DOHH2 (cell line): ENCODE measurements around the gene GLS.
A peak's percentile ranks its signal among the peaks of the same experiment; 100 is the strongest.

Experiments
- H3F3A ChIP-seq: fragments of 200-600 bp; sonication (generic), shearing (Covaris generic); 2 replicates; pipeline ENCODE4 v1.6.0; 2016; ENCODE audit warnings: antibody characterized with exemption, mild to moderate bottlenecking; ENCODE audit not compliant: control insufficient read depth, insufficient read depth
- H3K27ac ChIP-seq: fragments of 200-600 bp; sonication (generic); 2 replicates; pipeline ENCODE4 v1.5.1; 2014; ENCODE audit warnings: low read depth, mild to moderate bottlenecking, low read length, moderate library complexity
- H3K27me3 ChIP-seq: fragments of 200-600 bp; sonication (generic); 2 replicates; pipeline ENCODE4 v1.6.1; 2014; ENCODE audit warnings: mild to moderate bottlenecking, low read length, mixed read lengths; ENCODE audit not compliant: control insufficient read depth
- H3K36me3 ChIP-seq: fragments of 200-600 bp; sonication (generic); 2 replicates; pipeline ENCODE4 v1.6.1; 2014; ENCODE audit warnings: mild to moderate bottlenecking, low read length, moderate library complexity, mixed read lengths; ENCODE audit not compliant: control insufficient read depth
- H3K4me1 ChIP-seq: fragments of 200-600 bp; sonication (generic); 2 replicates; pipeline ENCODE4 v1.6.1; 2014; ENCODE audit warnings: mild to moderate bottlenecking, low read length, mixed read lengths; ENCODE audit not compliant: control insufficient read depth
- H3K4me2 ChIP-seq: fragments of 200-600 bp; sonication (generic); 2 replicates; pipeline ENCODE4 v1.6.0; 2014; ENCODE audit warnings: mild to moderate bottlenecking, low read length, moderate library complexity
- H3K4me3 ChIP-seq: fragments of 200-600 bp; sonication (generic); 2 replicates; pipeline ENCODE4 v1.5.1; 2014; ENCODE audit warnings: mild to moderate bottlenecking, low read length, mixed read lengths
- H3K79me2 ChIP-seq: fragments of 200-600 bp; sonication (generic); 2 replicates; pipeline ENCODE4 v1.6.1; 2014; ENCODE audit warnings: mild to moderate bottlenecking, low read length, mixed read lengths; ENCODE audit not compliant: control insufficient read depth
- H3K9me2 ChIP-seq: fragments of 200-600 bp; sonication (generic); replicated peaks from 2 replicates; pipeline ENCODE4 v1.6.1; 2014; ENCODE audit warnings: mild to moderate bottlenecking, low read length, mixed read lengths; ENCODE audit not compliant: control insufficient read depth
- H3K9me3 ChIP-seq: fragments of 200-600 bp; sonication (generic); 2 replicates; pipeline ENCODE4 v1.6.1; 2014; ENCODE audit warnings: antibody characterized with exemption, low read length, mixed read lengths; ENCODE audit not compliant: control insufficient read depth, insufficient read depth
- H4K20me1 ChIP-seq: fragments of 200-600 bp; sonication (generic); 2 replicates; pipeline ENCODE4 v1.6.0; 2014; ENCODE audit warnings: low read depth, mild to moderate bottlenecking, antibody characterized with exemption, low read length, moderate library complexity; ENCODE audit not compliant: control insufficient read depth, insufficient read depth
- EZH2phosphoT487 ChIP-seq: fragments of 200-600 bp; sonication (generic); IDR thresholded peaks from 2 replicates; pipeline ENCODE4 v1.6.1; 2017; ENCODE audit warnings: borderline replicate concordance, mild to moderate bottlenecking, antibody characterized with exemption, low read length, moderate library complexity, mixed read lengths
- TF ChIP-seq, protein P1 (sequence below): fragments of 200-600 bp; sonication (generic); IDR thresholded peaks from one replicate; pipeline ENCODE4 v1.5.1; 2014; ENCODE audit warnings: antibody characterized with exemption, mild to moderate bottlenecking, low read depth, low read length; ENCODE audit not compliant: poor library complexity, severe bottlenecking

The GLS gene

DNA sequence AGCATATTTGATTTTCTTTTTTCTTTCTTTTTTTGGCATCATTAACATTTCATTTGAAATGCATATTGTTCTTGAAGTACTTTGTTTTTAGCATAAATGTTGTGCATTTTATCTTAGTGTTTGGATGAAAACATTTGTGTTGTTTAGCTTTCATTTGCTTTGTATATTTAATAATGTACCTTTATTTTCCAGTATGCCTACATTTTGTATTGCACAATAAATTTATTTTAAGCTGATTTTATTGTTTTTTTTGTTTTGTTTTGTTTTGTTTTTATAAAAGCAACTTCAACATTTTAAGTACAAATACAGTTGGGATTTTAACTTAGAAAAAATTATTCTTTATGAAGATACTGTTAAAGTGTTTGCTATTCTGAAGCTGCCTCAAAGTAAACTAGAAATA is 54.4 kb downstream of the GLS start:
- TF ChIP-seq, protein P1, sequence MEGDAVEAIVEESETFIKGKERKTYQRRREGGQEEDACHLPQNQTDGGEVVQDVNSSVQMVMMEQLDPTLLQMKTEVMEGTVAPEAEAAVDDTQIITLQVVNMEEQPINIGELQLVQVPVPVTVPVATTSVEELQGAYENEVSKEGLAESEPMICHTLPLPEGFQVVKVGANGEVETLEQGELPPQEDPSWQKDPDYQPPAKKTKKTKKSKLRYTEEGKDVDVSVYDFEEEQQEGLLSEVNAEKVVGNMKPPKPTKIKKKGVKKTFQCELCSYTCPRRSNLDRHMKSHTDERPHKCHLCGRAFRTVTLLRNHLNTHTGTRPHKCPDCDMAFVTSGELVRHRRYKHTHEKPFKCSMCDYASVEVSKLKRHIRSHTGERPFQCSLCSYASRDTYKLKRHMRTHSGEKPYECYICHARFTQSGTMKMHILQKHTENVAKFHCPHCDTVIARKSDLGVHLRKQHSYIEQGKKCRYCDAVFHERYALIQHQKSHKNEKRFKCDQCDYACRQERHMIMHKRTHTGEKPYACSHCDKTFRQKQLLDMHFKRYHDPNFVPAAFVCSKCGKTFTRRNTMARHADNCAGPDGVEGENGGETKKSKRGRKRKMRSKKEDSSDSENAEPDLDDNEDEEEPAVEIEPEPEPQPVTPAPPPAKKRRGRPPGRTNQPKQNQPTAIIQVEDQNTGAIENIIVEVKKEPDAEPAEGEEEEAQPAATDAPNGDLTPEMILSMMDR: no peak
- TF ChIP-seq EZH2phosphoT487: no peak
- no peak overlapping the region for H3K27ac ChIP-seq
- peaks cover 2% of the 10 kb centered on the region; the same call in 1 of the 2 replicates for H3F3A ChIP-seq

DNA sequence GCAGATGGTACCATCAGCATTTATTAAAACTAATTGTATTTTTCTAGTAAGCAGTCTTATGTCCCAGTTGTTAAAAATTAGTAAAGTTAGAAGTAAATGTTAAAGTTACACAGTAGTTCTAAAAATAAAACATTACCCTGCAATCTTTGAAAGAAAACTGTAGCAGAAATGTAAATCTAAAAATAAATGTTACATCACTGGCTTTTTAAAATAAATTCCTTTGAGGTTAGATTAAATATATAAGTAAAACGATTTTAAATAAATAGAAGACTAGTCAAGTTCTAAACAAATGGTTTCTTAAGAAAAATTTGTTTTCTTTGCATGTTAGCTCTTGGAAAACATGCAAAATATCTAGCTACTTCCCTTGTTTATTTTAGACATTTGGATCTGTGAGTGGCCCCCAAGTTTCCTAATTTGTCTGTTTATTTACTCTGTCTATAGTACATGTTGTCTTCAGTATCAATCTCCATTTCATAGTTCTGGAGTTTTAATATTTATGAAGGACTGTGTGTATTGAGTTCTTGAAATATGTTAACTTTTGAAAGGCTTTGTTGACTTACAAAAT is 58.2 kb downstream of the GLS start:
- Histone ChIP-seq H3K4me1 (peaks cover 24% of the 10 kb centered on the region), H3K36me3 (peaks cover 23% of the 10 kb centered on the region), H4K20me1 (no peaks in the 10 kb centered on the region), H3K79me2 (no peaks in the 10 kb centered on the region), H3K4me2 (peak overlapping the region; percentile 17; the same call in 1 of the 2 replicates), H3K27ac (no peak overlapping the region), H3K4me3 (no peak overlapping the region), H3K27me3 (no peaks in the 10 kb centered on the region), H3F3A (peaks cover 12% of the 10 kb centered on the region; the same call in 1 of the 2 replicates), H3K9me3 (no peaks in the 10 kb centered on the region), H3K9me2 (no peaks in the 10 kb centered on the region)
- TF ChIP-seq EZH2phosphoT487: no peak
- TF ChIP-seq, protein P1: no peak

More for the DNA sequence above, 54.4 kb downstream of the GLS start:
- Histone ChIP-seq H3K4me1 (peaks cover 24% of the 10 kb centered on the region), H3K4me2 (no peak overlapping the region), H3K79me2 (no peaks in the 10 kb centered on the region), H3K9me2 (no peaks in the 10 kb centered on the region), H4K20me1 (no peaks in the 10 kb centered on the region), H3K4me3 (no peak overlapping the region), H3K27me3 (no peaks in the 10 kb centered on the region), H3K9me3 (no peaks in the 10 kb centered on the region), H3K36me3 (peaks cover 49% of the 10 kb centered on the region)

DNA sequence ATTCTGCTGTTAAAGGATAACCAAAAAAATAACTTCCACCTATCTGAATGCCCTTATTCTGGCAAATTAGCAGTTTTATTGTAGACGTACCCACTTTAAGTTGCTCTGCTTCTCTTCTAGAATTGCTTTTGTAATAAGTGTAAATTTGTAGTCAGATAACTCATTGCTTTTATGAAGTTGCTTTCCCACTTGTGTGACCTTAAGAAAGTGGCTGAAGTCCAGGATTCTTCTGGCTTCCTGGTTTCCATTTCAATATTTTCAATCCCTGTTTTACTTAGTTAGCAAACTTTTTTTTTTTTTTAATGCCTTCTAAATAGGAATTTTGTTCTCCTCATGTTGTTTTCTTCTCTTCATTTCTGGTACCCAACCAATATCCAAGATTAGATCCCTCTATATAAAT is 59.8 kb downstream of the GLS start:
- H3K79me2 ChIP-seq: no peaks in the 10 kb centered on the region
- no peaks in the 10 kb centered on the region for H4K20me1 ChIP-seq
- no peaks in the 10 kb centered on the region for H3K27me3 ChIP-seq
- H3K4me3 ChIP-seq: no peak overlapping the region
- no peak overlapping the region for H3K27ac ChIP-seq
- H3K9me2 ChIP-seq: no peaks in the 10 kb centered on the region
- H3F3A ChIP-seq: peaks cover 12% of the 10 kb centered on the region; the same call in 1 of the 2 replicates
- no peak overlapping the region for H3K4me2 ChIP-seq
- TF ChIP-seq EZH2phosphoT487: no peak
- TF ChIP-seq, protein P1: no peak
- no peaks in the 10 kb centered on the region for H3K9me3 ChIP-seq
- peaks cover 14% of the 10 kb centered on the region for H3K36me3 ChIP-seq
- H3K4me1 ChIP-seq: peaks cover 24% of the 10 kb centered on the region
